Measurements from ENCODE around the gene STK39.

STK39 gene

GRCh38 chr2:168182550-168183249 is 64.7 kb downstream of the STK39 start:
- DNase-seq (ENCODE audit: low spot score) = no peak

DNA sequence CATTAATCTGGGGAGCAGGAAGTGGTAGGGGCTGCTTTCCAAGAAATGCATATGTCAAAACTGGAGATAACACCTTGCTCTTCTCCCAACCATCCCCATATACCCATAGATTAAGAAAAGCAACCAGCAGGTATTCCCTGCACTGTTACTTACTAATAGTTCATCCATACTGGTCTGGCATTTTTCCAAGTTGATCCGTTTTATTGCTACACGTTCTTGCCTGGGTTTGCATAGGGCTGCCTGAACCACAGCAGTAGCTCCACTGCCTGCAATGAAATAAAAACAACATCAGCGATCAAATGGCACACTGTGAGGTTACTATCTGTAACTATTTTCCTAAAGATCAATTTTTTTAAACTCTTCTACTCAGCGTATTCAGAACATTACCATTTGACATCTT is 65.6 kb downstream of the STK39 start:
- DNase-seq (ENCODE audit: low spot score) = no peak

GRCh38 chr2:168180914-168181313 is 66.5 kb downstream of the STK39 start:
- no peak for DNase-seq (ENCODE audit: low spot score)

GRCh38 chr2:168180483-168180882 is 66.9 kb downstream of the STK39 start:
- no peak for DNase-seq (ENCODE audit: low spot score)

DNA sequence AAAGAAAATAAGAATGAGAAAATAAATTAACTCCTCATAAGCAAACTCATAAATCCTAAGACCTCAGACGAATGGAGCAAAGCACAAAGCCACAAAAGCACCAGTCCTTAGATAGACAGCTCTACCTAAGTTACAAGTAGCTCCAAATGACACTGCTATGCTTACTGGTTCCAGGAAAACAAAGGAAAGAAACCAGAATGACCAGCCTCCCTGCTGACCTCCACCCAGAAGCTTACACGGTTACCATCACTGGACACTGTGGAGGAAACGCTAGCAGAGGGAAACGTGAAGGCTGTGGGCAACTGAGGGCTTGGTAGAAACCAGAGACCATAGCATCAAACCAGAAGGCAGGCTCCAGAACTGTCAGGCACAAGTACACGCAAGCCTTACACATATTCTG is 67.8 kb downstream of the STK39 start:
- DNase-seq (ENCODE audit: low spot score) = no peak

GRCh38 chr2:168178520-168179324 is 68.7 kb downstream of the STK39 start:
- DNase-seq (ENCODE audit: low spot score) = no peak

GRCh38 chr2:168176402-168176801 is 71.0 kb downstream of the STK39 start:
- DNase-seq (ENCODE audit: low spot score) = no peak

DNA sequence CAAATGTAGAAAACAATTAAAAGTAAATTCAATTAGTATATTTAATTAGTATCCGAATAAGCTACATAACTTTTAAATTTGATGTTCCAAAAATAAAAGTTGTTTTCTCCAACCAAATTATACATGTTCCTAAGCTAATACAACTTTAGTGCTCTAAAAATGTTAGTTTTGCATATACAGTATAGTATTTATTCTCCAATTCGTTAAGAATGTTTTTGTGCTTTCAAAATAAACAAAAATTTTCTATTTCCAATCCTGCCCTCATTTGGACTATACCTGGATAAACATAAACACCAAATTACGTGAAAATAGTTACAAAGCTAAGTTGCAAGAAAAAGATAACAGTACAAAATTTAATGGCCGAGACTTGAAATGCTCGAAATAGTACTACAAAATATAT is 71.9 kb downstream of the STK39 start:
- DNase-seq (ENCODE audit: low spot score) = no peak

- DNase-seq (ENCODE audit: low spot score) = no peak
Measured at GRCh38 chr2:168174756-168175155, 72.6 kb downstream of the STK39 start.

DNA sequence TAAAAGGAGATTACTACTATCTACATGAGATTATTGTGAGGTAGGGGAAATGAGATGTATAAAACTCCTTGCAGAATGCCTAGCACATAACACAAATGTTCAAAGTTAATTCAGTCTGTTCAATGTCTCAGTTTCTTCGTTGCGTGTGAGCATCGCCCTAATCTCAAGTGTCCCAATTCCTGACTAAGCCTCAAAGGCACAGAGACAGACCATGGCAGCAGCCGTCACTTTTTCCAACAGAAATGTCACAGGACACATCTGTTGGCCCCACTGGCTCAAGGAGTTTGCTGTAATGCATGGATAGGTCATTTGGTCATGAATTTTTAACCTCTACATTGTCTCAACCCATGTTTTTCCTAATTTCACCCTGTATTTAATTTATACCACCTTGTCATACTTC is 75.3 kb downstream of the STK39 start:
- DNase-seq (ENCODE audit: low spot score) = no peak

DNA sequence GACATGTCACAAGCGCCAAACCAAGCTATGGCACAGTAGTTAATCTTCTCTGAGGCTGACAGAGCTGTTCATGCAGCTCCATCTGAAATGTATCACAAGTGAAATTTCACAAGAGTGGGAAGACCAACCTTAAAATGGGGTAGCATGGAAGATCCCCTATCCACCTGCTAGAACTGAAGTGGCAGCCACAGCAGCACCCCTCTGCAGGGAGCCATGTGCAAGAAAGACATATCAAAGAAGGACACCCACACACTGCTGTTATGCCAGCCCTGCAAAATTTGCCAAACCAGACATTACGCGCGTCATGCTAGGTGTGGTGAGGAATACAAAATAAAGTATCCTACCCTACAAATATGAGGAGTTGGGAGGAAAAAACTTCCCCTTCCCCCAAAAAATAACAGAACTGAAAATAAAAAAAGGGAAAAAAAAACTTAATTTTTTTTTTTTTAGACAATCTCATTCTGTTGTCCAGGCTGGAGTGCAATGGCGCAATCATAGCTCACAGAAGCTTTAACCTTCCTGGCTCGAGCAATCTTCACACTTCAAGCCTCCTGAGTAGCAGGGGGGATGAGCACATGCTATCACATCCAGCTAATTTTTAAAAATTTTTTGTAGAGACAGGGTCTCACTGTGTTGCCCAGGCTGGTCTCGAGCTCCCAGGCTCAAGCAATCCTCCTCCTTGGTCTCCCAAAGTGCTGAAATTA is 76.2 kb downstream of the STK39 start:
- no peak for DNase-seq (ENCODE audit: low spot score)

GRCh38 chr2:168169097-168169745 is 78.2 kb downstream of the STK39 start:
- no peak for DNase-seq (ENCODE audit: low spot score)

DNA sequence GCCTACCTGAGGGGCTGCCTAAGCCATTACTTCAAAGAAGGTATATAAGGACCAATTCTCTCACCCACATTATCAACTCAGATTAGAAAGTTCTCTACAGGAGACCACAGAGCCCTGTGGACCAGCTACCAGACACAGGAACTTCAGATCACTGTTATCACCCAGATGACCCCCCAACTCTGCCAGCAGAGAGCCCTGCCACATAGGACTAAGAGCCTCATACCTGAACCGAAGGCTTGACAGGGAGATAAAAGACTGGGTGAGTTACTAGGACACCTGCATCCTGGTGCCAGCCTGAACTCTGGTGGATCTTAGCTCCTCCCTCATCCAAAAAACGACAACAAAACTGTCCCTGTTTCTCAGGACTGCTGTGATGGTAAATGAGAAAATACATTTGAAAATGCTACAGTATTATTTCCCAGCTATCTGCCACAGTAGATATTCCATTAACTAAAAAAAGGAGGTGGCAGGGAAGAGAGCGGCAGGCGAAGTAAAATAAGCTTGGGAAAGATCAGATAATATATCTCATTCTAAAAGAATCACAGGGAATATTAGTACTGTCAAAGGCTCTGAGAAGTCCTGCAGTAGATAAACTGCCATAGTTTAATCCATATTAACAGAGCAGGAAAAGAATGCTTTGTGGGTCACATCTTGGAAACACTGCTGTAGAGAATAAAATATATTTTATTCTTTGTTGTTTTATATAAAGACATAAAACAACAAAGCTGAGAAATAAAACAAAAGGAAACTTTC is 79.7 kb downstream of the STK39 start:
- DNase-seq (ENCODE audit: low spot score) = no peak

DNA sequence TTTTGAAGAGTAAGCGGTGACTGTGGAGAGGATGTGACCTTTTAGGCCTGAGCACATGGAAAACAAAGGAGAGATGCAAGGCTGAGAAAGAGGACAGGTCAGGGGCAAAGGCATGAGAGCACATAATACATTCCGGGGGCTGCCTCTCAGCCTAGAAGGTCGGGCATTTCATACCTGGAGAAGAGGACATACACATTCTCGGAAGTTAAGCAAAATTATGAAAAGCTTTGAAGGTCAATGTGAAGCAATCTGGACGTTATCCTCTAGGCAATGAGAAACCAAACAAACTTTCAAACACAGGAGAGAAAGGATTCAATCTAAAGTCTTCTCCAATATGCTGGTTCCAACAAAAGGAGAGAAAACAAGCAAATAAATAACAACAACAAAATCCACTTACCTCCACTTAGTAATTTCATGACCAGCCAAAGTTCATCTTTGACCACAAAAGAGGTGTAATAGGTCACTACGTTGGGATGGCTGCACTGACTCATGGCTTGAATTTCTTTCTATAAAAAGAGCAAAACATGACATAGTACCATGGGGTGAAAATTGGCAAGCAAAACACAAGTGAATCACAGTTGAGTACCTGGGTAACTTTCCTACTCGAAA is 80.4 kb downstream of the STK39 start:
- DNase-seq (ENCODE audit: low spot score) = no peak

DNA sequence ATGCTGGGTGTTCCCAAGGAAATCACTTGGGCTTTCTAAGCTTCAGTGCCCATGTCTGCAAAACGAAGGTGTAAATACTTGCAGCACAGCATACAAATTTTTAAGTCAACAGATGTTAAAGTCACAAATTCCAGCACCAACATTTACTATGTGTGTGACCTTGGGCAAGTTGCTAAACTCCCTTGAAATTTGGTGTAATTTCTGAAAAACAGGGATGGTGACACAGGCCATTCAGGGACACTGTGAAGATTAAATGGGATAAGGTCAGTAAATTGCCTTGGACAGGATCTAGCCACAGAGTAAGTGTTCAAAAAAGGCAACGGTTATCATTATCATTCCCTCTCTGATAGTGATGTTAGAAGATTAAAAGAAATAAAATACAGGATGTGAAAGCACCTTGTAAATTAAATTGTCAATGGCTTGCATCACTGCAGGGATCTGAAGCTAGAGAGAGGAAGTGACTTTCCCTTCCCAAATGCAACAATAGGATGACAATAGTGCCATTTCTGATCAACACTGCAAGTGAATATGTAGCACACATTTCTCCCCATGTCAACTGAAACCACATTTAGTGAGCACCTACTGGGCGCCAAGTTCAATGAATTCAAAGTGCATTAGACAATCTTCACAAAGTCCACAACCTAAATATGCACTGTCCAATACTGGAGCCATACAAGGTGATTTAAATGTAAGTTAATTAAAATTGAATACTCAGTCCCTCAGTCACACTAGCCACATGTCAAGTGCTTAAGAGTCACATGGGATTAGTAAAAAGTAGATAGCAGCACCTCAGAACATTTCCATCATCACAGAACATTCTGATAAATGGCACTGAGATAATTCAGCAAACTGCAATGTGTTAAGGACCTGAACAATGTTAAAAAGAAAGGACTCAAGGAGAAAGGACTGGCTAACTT is 81.2 kb downstream of the STK39 start:
- no peak for DNase-seq (ENCODE audit: low spot score)

GRCh38 chr2:168165397-168165796 is 82.0 kb downstream of the STK39 start:
- DNase-seq (ENCODE audit: low spot score) = no peak

GRCh38 chr2:168160897-168161296 is 86.5 kb downstream of the STK39 start:
- no peak for DNase-seq (ENCODE audit: low spot score)

- DNase-seq (ENCODE audit: low spot score) = no peak
Measured at GRCh38 chr2:168159754-168160585, 87.4 kb downstream of the STK39 start.

DNA sequence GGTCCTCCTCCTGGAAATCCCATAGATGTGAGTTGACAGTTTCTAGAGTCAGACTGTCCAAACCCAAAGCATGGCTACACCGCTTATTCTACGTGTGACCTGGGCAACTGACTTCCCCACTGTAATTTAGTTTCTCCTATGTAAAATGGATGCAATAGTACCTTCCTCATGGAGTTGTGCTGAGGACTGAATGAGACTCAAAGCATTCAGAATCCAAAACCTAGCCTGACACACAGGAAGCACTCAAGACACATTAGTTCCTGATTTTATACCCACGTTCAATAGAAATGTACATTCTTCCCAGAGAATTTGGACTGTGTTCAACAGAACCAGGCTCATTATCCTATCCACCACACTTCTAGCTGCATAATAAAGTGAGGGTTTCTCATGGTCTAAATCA is 88.8 kb downstream of the STK39 start:
- no peak for DNase-seq (ENCODE audit: low spot score)
